ENCODE data around the gene PRDX5.

Gene PRDX5

DNA sequence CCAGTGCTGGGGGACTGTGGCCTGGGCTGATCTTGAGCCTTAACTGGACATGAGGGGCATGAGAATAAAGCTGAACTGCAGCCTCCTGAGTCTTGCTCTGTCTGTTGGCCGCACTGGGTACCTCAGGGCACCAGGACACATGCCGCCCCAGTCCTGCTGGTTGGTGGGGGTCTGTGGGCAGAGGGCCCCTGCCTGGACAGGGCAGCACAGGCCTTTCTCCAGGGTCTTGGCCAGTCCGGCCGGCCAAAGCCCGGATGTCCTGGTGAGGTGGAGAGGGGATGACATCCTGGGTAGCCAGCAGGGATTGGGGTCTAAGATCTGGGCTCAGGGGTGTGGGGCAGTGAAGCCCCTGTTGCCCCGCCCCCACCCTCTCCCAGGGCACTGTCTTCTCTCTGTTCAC lies 39.5 kb downstream of the PRDX5 start:
- H3K4me1 ChIP-seq (ENCODE audit: control insufficient read depth in 2 of 2, insufficient read depth in 1 of 2, low read depth in 1 of 2, low read length in 2 of 2): peaks cover 28 to 33% of the 10 kb centered on the region in 2 donors
- H2AFZ ChIP-seq (ENCODE audit: low read length): peak overlapping the region; percentile 35
- no peak overlapping the region for H3K4me3 ChIP-seq (ENCODE audit: low read length in 2 of 2)
- H3K79me1 ChIP-seq (ENCODE audit: low read depth, low read length): peaks cover 8% of the 10 kb centered on the region
- peak overlapping the region; percentile 43 for H3K23ac ChIP-seq (ENCODE audit: low read depth, low read length, poor library complexity)
- peak overlapping the region; percentile 30 for H3K9ac ChIP-seq (ENCODE audit: low read depth, low read length, poor library complexity)
- H2AK5ac ChIP-seq (ENCODE audit: low read depth, low read length): peak overlapping the region; percentile 77
- H3K9me3 ChIP-seq (replicated peaks in 1 of 2; ENCODE audit: control insufficient read depth in 2 of 2, insufficient read depth in 1 of 2, low read depth in 1 of 2, low read length in 2 of 2): no peaks in the 10 kb centered on the region
- peak overlapping the region; percentile 61 for H2BK120ac ChIP-seq (ENCODE audit: low read depth, low read length)
- WGBS, 2 donors (ENCODE audit: extremely low coverage in 2 of 2, insufficient read length in 2 of 2, insufficient replicate concordance in 1 of 2): no CpG with 5 or more reads among the region's 6 CpGs
- peak overlapping the region; percentile 52 for H2BK15ac ChIP-seq (ENCODE audit: low read length)
- no peaks in the 10 kb centered on the region for H3K27me3 ChIP-seq (ENCODE audit: control insufficient read depth in 3 of 3, insufficient read depth in 3 of 3, low read depth in 1 of 3, low read length in 3 of 3)
- no peak overlapping the region for H3K27ac ChIP-seq (replicated peaks; ENCODE audit: low read length)
- H4K91ac ChIP-seq (ENCODE audit: low read depth, low read length, poor library complexity): no peak overlapping the region
- DNase-seq (ENCODE audit: low spot score): no peak
- H4K8ac ChIP-seq (ENCODE audit: low read depth, low read length): peak overlapping the region; percentile 65
- H3K4me2 ChIP-seq (ENCODE audit: insufficient read depth, low read length, poor library complexity, severe bottlenecking): no peak overlapping the region
- peak overlapping the region; percentile 38 for H3K14ac ChIP-seq (ENCODE audit: low read length)
- H2BK12ac ChIP-seq (ENCODE audit: low read length): peak overlapping the region; percentile 90
- peak overlapping the region; percentile 92 for H3K18ac ChIP-seq (ENCODE audit: low read length)
- peak overlapping the region; percentile 82 for H2BK5ac ChIP-seq (ENCODE audit: low read length)
- H3K4ac ChIP-seq (ENCODE audit: low read length): no peak overlapping the region
- peaks cover 7 to 23% of the 10 kb centered on the region in 2 donors for H3K36me3 ChIP-seq (replicated peaks in 1 of 2; ENCODE audit: control insufficient read depth in 2 of 2, insufficient read depth in 2 of 2, low read length in 2 of 2)

DNA sequence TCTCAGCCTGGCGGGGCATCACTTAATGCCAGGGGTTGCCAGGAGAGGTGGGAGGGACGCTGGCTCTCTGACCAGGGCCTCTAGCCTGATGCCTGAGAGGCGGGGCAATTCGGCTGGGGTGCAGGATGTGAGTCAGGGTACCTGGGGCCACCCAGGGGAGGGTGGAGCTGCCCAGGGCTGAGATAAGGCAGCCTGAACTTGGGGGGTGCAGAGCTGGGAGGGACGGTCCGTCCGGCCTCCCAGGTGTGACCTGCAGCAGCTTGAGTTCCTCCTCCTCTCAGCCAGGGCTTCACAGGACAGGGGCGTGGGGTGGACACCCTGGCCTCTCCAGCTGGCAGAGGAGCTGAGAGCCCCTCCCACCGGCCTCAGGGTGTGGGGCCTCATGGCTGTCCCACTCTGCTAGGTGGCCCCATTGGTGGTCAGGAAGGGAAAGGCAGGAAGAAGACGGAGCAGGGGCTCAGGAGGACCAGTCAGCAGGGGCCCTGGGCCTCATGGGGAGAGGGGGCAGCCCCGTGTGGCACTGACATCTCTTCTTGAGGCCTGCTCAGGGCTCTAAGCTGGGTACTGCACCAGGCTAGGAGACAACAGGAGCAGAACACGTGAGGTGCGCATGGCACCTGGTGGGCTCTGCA lies 40.1 kb downstream of the PRDX5 start:
- peak overlapping the region; percentile 22 for H4K91ac ChIP-seq (ENCODE audit: low read depth, low read length, poor library complexity)
- H4K8ac ChIP-seq (ENCODE audit: low read depth, low read length): peak overlapping the region; percentile 72
- H2AK5ac ChIP-seq (ENCODE audit: low read depth, low read length): peak overlapping the region; percentile 77
- H3K79me1 ChIP-seq (ENCODE audit: low read depth, low read length): peaks cover 8% of the 10 kb centered on the region
- no CpG with 5 or more reads among the region's 13 CpGs for WGBS, 2 donors (ENCODE audit: extremely low coverage in 2 of 2, insufficient read length in 2 of 2, insufficient replicate concordance in 1 of 2)
- H2AFZ ChIP-seq (ENCODE audit: low read length): peak overlapping the region; percentile 99
- peak overlapping the region; percentile 92 for H3K18ac ChIP-seq (ENCODE audit: low read length)
- H3K36me3 ChIP-seq (replicated peaks in 1 of 2; ENCODE audit: control insufficient read depth in 2 of 2, insufficient read depth in 2 of 2, low read length in 2 of 2): peaks cover 7 to 27% of the 10 kb centered on the region in 2 donors
- no peaks in the 10 kb centered on the region for H3K9me3 ChIP-seq (replicated peaks in 1 of 2; ENCODE audit: control insufficient read depth in 2 of 2, insufficient read depth in 1 of 2, low read depth in 1 of 2, low read length in 2 of 2)
- H3K27me3 ChIP-seq (ENCODE audit: control insufficient read depth in 3 of 3, insufficient read depth in 3 of 3, low read depth in 1 of 3, low read length in 3 of 3): no peaks in the 10 kb centered on the region
- H3K4me1 ChIP-seq (ENCODE audit: control insufficient read depth in 2 of 2, insufficient read depth in 1 of 2, low read depth in 1 of 2, low read length in 2 of 2): peaks cover 28 to 33% of the 10 kb centered on the region in 2 donors
- no peak overlapping the region for H3K9ac ChIP-seq (ENCODE audit: low read depth, low read length, poor library complexity)
- peak overlapping the region; percentile 27 to 96 for H3K4me3 ChIP-seq (ENCODE audit: low read length in 2 of 2)
- peak overlapping the region; percentile 77 for H3K4ac ChIP-seq (ENCODE audit: low read length)
- H3K23ac ChIP-seq (ENCODE audit: low read depth, low read length, poor library complexity): peak overlapping the region; percentile 81
- DNase-seq (ENCODE audit: low spot score): no peak
- H2BK12ac ChIP-seq (ENCODE audit: low read length): peak overlapping the region; percentile 97
- peak overlapping the region; percentile 93 for H3K4me2 ChIP-seq (ENCODE audit: insufficient read depth, low read length, poor library complexity, severe bottlenecking)
- peak overlapping the region; percentile 11 for H2BK5ac ChIP-seq (ENCODE audit: low read length)
- H2BK15ac ChIP-seq (ENCODE audit: low read length): peak overlapping the region; percentile 52
- H3K14ac ChIP-seq (ENCODE audit: low read length): peak overlapping the region; percentile 42
- no peak overlapping the region for H3K27ac ChIP-seq (replicated peaks; ENCODE audit: low read length)
- H2BK120ac ChIP-seq (ENCODE audit: low read depth, low read length): no peak overlapping the region

DNA sequence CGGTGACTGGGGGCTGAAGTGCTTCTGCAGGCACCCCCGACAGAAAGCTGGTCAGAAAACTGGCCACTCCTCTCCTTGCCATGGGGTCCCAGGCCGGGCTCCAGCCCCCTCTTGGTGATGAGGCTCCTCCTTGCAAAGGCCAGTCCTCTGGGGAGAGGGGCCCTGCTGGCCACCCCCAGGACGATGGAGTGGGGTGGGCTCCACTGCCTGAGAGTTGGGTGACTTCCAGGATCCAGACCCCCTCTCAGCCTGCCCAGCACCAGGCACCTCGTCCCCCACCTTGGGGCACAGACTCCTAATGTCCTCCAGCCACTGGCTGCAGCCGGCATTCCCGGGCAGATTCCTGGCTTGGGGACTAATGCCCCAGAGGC lies 40.6 kb downstream of the PRDX5 start:
- Histone ChIP-seq H2BK12ac (ENCODE audit: low read length) (peak overlapping the region; percentile 47), H3K27me3 (ENCODE audit: control insufficient read depth in 3 of 3, insufficient read depth in 3 of 3, low read depth in 1 of 3, low read length in 3 of 3) (no peaks in the 10 kb centered on the region), H3K4ac (ENCODE audit: low read length) (peak overlapping the region; percentile 0), H3K36me3 (replicated peaks in 1 of 2; ENCODE audit: control insufficient read depth in 2 of 2, insufficient read depth in 2 of 2, low read length in 2 of 2) (peaks cover 7 to 32% of the 10 kb centered on the region in 2 donors), H3K4me3 (ENCODE audit: low read length in 2 of 2) (peak overlapping the region; percentile 90 to 96), H3K4me1 (ENCODE audit: control insufficient read depth in 2 of 2, insufficient read depth in 1 of 2, low read depth in 1 of 2, low read length in 2 of 2) (peaks cover 28 to 31% of the 10 kb centered on the region in 2 donors), H3K23ac (ENCODE audit: low read depth, low read length, poor library complexity) (peak overlapping the region; percentile 81), H3K9ac (ENCODE audit: low read depth, low read length, poor library complexity) (no peak overlapping the region), H4K91ac (ENCODE audit: low read depth, low read length, poor library complexity) (no peak overlapping the region), H2BK15ac (ENCODE audit: low read length) (peak overlapping the region; percentile 52), H2BK120ac (ENCODE audit: low read depth, low read length) (no peak overlapping the region), H2BK5ac (ENCODE audit: low read length) (peak overlapping the region; percentile 94), H2AK5ac (ENCODE audit: low read depth, low read length) (peak overlapping the region; percentile 77), H4K8ac (ENCODE audit: low read depth, low read length) (peak overlapping the region; percentile 72), H3K9me3 (replicated peaks in 1 of 2; ENCODE audit: control insufficient read depth in 2 of 2, insufficient read depth in 1 of 2, low read depth in 1 of 2, low read length in 2 of 2) (no peaks in the 10 kb centered on the region), H3K79me1 (ENCODE audit: low read depth, low read length) (peaks cover 8% of the 10 kb centered on the region), H3K4me2 (ENCODE audit: insufficient read depth, low read length, poor library complexity, severe bottlenecking) (peak overlapping the region; percentile 93), H3K14ac (ENCODE audit: low read length) (peak overlapping the region; percentile 42), H3K27ac (replicated peaks; ENCODE audit: low read length) (no peak overlapping the region), H2AFZ (ENCODE audit: low read length) (peak overlapping the region; percentile 99), H3K18ac (ENCODE audit: low read length) (peak overlapping the region; percentile 92)
- DNase-seq (ENCODE audit: low spot score): no peak
- WGBS, 2 donors (ENCODE audit: extremely low coverage in 2 of 2, insufficient read length in 2 of 2, insufficient replicate concordance in 1 of 2): no CpG with 5 or more reads among the region's 7 CpGs

DNA sequence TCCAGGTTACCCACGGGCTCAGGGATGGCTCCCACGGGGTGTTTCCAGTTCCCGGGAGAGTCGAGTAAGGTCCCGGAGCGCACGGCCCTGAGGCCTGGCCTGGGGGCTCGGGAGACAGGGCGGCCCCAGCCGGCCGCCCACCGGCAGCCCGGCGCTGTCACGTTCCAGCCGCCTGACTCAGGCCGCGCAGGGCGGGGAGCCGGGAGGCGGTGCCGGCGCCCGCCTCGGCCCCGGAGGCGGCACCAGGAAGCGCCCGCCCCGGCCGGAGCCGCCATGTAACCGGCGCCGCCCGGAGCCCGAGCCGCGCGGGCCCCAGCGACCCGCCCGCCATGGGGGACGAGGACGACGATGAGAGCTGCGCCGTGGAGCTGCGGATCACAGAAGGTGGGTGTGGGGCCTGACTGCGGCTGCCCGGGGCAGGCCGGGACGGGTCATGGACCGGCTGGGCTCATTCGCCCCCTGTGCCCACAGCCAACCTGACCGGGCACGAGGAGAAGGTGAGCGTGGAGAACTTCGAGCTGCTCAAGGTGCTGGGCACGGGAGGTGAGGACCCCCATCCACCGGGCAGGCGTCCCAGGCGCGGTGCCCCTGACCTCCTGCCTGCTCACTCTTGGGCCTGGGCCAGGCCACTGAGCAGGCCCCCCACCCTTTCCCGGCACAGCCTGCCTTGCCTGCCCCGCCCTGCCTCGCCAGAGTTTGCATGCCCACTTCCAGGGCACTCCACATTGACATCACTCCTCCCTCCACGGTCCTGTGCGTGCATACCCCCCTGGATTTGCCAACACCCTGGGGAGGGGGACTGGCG lies 41.2 kb downstream of the PRDX5 start, which contains the start of gene RPS6KA4:
TSS of gene RPS6KA4 (plus strand) at position 256 of the 805 bp plus-strand sequence. CDS start at position 330, 74 bp downstream.
- Histone ChIP-seq H4K8ac (ENCODE audit: low read depth, low read length) (peak within 1 kb of the TSS; percentile 72), H3K4me1 (ENCODE audit: control insufficient read depth in 2 of 2, insufficient read depth in 1 of 2, low read depth in 1 of 2, low read length in 2 of 2) (peaks cover 28% of the 10 kb centered on the region in 2 donors), H3K27me3 (ENCODE audit: control insufficient read depth in 3 of 3, insufficient read depth in 3 of 3, low read depth in 1 of 3, low read length in 3 of 3) (no peaks in the 10 kb centered on the region), H2BK5ac (ENCODE audit: low read length) (peak within 1 kb of the TSS; percentile 94), H3K14ac (ENCODE audit: low read length) (peak within 1 kb of the TSS; percentile 94), H2BK120ac (ENCODE audit: low read depth, low read length) (peak within 1 kb of the TSS; percentile 98), H3K9ac (ENCODE audit: low read depth, low read length, poor library complexity) (peak within 1 kb of the TSS; percentile 99), H2BK12ac (ENCODE audit: low read length) (peak within 1 kb of the TSS; percentile 97), H3K36me3 (replicated peaks in 1 of 2; ENCODE audit: control insufficient read depth in 2 of 2, insufficient read depth in 2 of 2, low read length in 2 of 2) (peaks cover 7 to 38% of the 10 kb centered on the region in 2 donors), H2AK5ac (ENCODE audit: low read depth, low read length) (peak within 1 kb of the TSS; percentile 98), H3K4ac (ENCODE audit: low read length) (peak within 1 kb of the TSS; percentile 98), H3K27ac (replicated peaks; ENCODE audit: low read length) (no peak within 1 kb of the TSS), H3K4me3 (ENCODE audit: low read length in 2 of 2) (peak within 1 kb of the TSS; percentile 90 to 96), H3K18ac (ENCODE audit: low read length) (peak within 1 kb of the TSS; percentile 100), H3K9me3 (replicated peaks in 1 of 2; ENCODE audit: control insufficient read depth in 2 of 2, insufficient read depth in 1 of 2, low read depth in 1 of 2, low read length in 2 of 2) (no peaks in the 10 kb centered on the region), H3K79me1 (ENCODE audit: low read depth, low read length) (peaks cover 6% of the 10 kb centered on the region), H3K23ac (ENCODE audit: low read depth, low read length, poor library complexity) (peak within 1 kb of the TSS; percentile 97), H2AFZ (ENCODE audit: low read length) (peak within 1 kb of the TSS; percentile 99), H2BK15ac (ENCODE audit: low read length) (peak within 1 kb of the TSS; percentile 83), H3K4me2 (ENCODE audit: insufficient read depth, low read length, poor library complexity, severe bottlenecking) (peak within 1 kb of the TSS; percentile 93), H4K91ac (ENCODE audit: low read depth, low read length, poor library complexity) (peak within 1 kb of the TSS; percentile 95)
- peak; percentile 57 for DNase-seq (ENCODE audit: low spot score)
- no CpG with 5 or more reads among the region's 70 CpGs for WGBS, 2 donors (ENCODE audit: extremely low coverage in 2 of 2, insufficient read length in 2 of 2, insufficient replicate concordance in 1 of 2)

Measured in neuronal stem cell (in vitro differentiated cells).